ENCODE results near the gene RCOR2. TPM values are rescaled to one million over a fixed set of nuclear protein-coding genes. Genes with fewer than 3 reads are reported as not detected.

Gene RCOR2
- polyA plus RNA-seq, 1 donor (not counting 4 experiments of a cell fraction or from before 2014, with no cell fraction given) = 0.46 TPM

- Histone ChIP-seq H3K79me2 (ENCODE audit: control insufficient read depth, insufficient read depth, low read length) (peaks cover 34% of the 10 kb centered on the region), H3K9me1 (ENCODE audit: control insufficient read depth, extremely low read depth, insufficient read depth, low read length) (no peaks in the 10 kb centered on the region), H3K4me1 (ENCODE audit: control insufficient read depth, extremely low read depth, insufficient read depth, low read length) (no peaks in the 10 kb centered on the region), H3K4me3 (ENCODE audit: control insufficient read depth in 2 of 3, extremely low read depth in 1 of 3, insufficient read depth in 2 of 3, low read depth in 1 of 3, low read length in 3 of 3) (no peak overlapping the region), H3K36me3 (ENCODE audit: control insufficient read depth in 2 of 2, extremely low read depth in 1 of 2, insufficient read depth in 2 of 2, low read length in 2 of 2) (peaks cover 33 to 58% of the 10 kb centered on the region in 2 experiments), H3K4me2 (ENCODE audit: control insufficient read depth, extremely low read depth, insufficient read depth, low read depth, low read length) (no peak overlapping the region), H3K27me3 (ENCODE audit: control insufficient read depth, extremely low read depth, insufficient read depth, low read length) (no peaks in the 10 kb centered on the region), H4K20me1 (ENCODE audit: control insufficient read depth, extremely low read depth, insufficient read depth, low read length) (peaks cover 3% of the 10 kb centered on the region), H3K9me3 (ENCODE audit: control insufficient read depth, low read depth, low read length) (no peaks in the 10 kb centered on the region), H2AFZ (ENCODE audit: control insufficient read depth, low read length) (no peak overlapping the region), H3K9ac (ENCODE audit: control insufficient read depth, extremely low read depth, insufficient read depth, low read length) (no peak overlapping the region), H3K27ac (ENCODE audit: control insufficient read depth, insufficient read depth, low read length) (no peak overlapping the region)
- dilution Hi-C loops (cut with MboI; ENCODE audit: extremely low pct_ligation_motif_present, low sequenced_read_pairs) = no loop called here
- no peak for TF ChIP-seq EZH2 (IDR thresholded peaks at IDR 0.05; ENCODE audit: low read length)
- no peak for TF ChIP-seq CTCF (optimal IDR thresholded peaks at IDR 0.05 in 1 of 3, IDR thresholded peaks at IDR 0.05 in 1 of 3, conservative IDR thresholded peaks at IDR 0.05 in 1 of 3; ENCODE audit: extremely low read depth in 1 of 3, insufficient read depth in 2 of 3, low read length in 3 of 3)
- FAIRE-seq (no peak), DNase-seq (ENCODE audit: low read depth, low spot score) (no peak)
Measured at GRCh38 chr11:63896071-63896470, 20.9 kb downstream of the RCOR2 start.

- Histone ChIP-seq H3K27me3 (ENCODE audit: control insufficient read depth, extremely low read depth, insufficient read depth, low read length) (no peaks in the 10 kb centered on the region), H3K9me3 (ENCODE audit: control insufficient read depth, low read depth, low read length) (no peaks in the 10 kb centered on the region), H3K9ac (ENCODE audit: control insufficient read depth, extremely low read depth, insufficient read depth, low read length) (no peak overlapping the region), H3K4me1 (ENCODE audit: control insufficient read depth, extremely low read depth, insufficient read depth, low read length) (peaks cover 23% of the 10 kb centered on the region), H3K79me2 (ENCODE audit: control insufficient read depth, insufficient read depth, low read length) (peaks cover 61% of the 10 kb centered on the region), H3K4me2 (ENCODE audit: control insufficient read depth, extremely low read depth, insufficient read depth, low read depth, low read length) (no peak overlapping the region), H3K27ac (ENCODE audit: control insufficient read depth, insufficient read depth, low read length) (no peak overlapping the region), H3K36me3 (ENCODE audit: control insufficient read depth in 2 of 2, extremely low read depth in 1 of 2, insufficient read depth in 2 of 2, low read length in 2 of 2) (peaks cover 17 to 39% of the 10 kb centered on the region in 2 experiments), H3K4me3 (ENCODE audit: control insufficient read depth in 2 of 3, extremely low read depth in 1 of 3, insufficient read depth in 2 of 3, low read depth in 1 of 3, low read length in 3 of 3) (no peak overlapping the region), H4K20me1 (ENCODE audit: control insufficient read depth, extremely low read depth, insufficient read depth, low read length) (peaks cover 8% of the 10 kb centered on the region), H3K9me1 (ENCODE audit: control insufficient read depth, extremely low read depth, insufficient read depth, low read length) (no peaks in the 10 kb centered on the region), H2AFZ (ENCODE audit: control insufficient read depth, low read length) (no peak overlapping the region)
- FAIRE-seq (no peak), DNase-seq (ENCODE audit: low read depth, low spot score) (no peak)
- dilution Hi-C loops (cut with MboI; ENCODE audit: extremely low pct_ligation_motif_present, low sequenced_read_pairs) = no loop called here
- TF ChIP-seq EZH2 (IDR thresholded peaks at IDR 0.05; ENCODE audit: low read length) (no peak), CTCF (optimal IDR thresholded peaks at IDR 0.05 in 1 of 3, IDR thresholded peaks at IDR 0.05 in 1 of 3, conservative IDR thresholded peaks at IDR 0.05 in 1 of 3; ENCODE audit: extremely low read depth in 1 of 3, insufficient read depth in 2 of 3, low read length in 3 of 3) (no peak)
Measured at GRCh38 chr11:63893355-63893754, 23.6 kb downstream of the RCOR2 start.

Data from keratinocyte (primary cell).